ENCODE results near the gene NCAPG.

- TF ChIP-seq LARP7 (IDR thresholded peaks at IDR 0.05): no peak
- no peak for TF ChIP-seq EP300 (IDR thresholded peaks at IDR 0.05; ENCODE audit: borderline replicate concordance in 1 of 2, control insufficient read depth in 1 of 2, low read depth in 2 of 2, low read length in 2 of 2)
- TF ChIP-seq POLR2AphosphoS5 (IDR thresholded peaks at IDR 0.05; ENCODE audit: low read length): no peak
- TF ChIP-seq TBL1XR1 (IDR thresholded peaks at IDR 0.05; ENCODE audit: low read depth, low read length): no peak
- TF ChIP-seq ZNF687 (IDR thresholded peaks at IDR 0.05): no peak
- no peak for TF ChIP-seq POLR2A (IDR thresholded peaks at IDR 0.05; ENCODE audit: low read depth, low read length)
- TF ChIP-seq CHD4 (IDR thresholded peaks at IDR 0.05): no peak
- TF ChIP-seq, protein P1, sequence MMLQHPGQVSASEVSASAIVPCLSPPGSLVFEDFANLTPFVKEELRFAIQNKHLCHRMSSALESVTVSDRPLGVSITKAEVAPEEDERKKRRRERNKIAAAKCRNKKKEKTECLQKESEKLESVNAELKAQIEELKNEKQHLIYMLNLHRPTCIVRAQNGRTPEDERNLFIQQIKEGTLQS (IDR thresholded peaks at IDR 0.05; ENCODE audit: borderline replicate concordance, extremely low read depth, low read depth, low read length): no peak
Observed at GRCh38 chr4:17785858-17786257, 24.9 kb upstream of the NCAPG start.

All from GM12878 (cell line).